Esophagus squamous epithelium (tissue), 4 donors: ENCODE results near the gene DENND2A.

Source experiments
- POLR2A ChIP-seq, 4 donors: fragments of 450-650 bp; IDR thresholded peaks; one replicate each; pipeline ENCODE4 v1.6.1; 2017; ENCODE audit warnings: antibody characterized with exemption in 4 of 4, mild to moderate bottlenecking in 4 of 4, moderate library complexity in 3 of 4
- TF ChIP-seq, protein P1 (sequence below), 6 experiments: fragments of 450-650 bp in 4 of 6; fragments of 200-600 bp in 2 of 6; sonication (generic) in 2 of 6; IDR thresholded peaks; one replicate each; pipeline ENCODE4 v1.5.1; 2016 to 2019; ENCODE audit warnings: antibody characterized with exemption in 6 of 6, mild to moderate bottlenecking in 4 of 6, moderate library complexity in 4 of 6

- TF ChIP-seq, protein P1, sequence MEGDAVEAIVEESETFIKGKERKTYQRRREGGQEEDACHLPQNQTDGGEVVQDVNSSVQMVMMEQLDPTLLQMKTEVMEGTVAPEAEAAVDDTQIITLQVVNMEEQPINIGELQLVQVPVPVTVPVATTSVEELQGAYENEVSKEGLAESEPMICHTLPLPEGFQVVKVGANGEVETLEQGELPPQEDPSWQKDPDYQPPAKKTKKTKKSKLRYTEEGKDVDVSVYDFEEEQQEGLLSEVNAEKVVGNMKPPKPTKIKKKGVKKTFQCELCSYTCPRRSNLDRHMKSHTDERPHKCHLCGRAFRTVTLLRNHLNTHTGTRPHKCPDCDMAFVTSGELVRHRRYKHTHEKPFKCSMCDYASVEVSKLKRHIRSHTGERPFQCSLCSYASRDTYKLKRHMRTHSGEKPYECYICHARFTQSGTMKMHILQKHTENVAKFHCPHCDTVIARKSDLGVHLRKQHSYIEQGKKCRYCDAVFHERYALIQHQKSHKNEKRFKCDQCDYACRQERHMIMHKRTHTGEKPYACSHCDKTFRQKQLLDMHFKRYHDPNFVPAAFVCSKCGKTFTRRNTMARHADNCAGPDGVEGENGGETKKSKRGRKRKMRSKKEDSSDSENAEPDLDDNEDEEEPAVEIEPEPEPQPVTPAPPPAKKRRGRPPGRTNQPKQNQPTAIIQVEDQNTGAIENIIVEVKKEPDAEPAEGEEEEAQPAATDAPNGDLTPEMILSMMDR (IDR thresholded peaks at IDR 0.05), result no peak
- no peak for TF ChIP-seq POLR2A (IDR thresholded peaks at IDR 0.05)
Observed at GRCh38 chr7:140673774-140674155, 33.2 kb upstream of the DENND2A start.
